ENCODE results near the gene ATG7.
A peak's percentile ranks its signal among the peaks of the same experiment; 100 is the strongest.

ATG7 gene, protein sequence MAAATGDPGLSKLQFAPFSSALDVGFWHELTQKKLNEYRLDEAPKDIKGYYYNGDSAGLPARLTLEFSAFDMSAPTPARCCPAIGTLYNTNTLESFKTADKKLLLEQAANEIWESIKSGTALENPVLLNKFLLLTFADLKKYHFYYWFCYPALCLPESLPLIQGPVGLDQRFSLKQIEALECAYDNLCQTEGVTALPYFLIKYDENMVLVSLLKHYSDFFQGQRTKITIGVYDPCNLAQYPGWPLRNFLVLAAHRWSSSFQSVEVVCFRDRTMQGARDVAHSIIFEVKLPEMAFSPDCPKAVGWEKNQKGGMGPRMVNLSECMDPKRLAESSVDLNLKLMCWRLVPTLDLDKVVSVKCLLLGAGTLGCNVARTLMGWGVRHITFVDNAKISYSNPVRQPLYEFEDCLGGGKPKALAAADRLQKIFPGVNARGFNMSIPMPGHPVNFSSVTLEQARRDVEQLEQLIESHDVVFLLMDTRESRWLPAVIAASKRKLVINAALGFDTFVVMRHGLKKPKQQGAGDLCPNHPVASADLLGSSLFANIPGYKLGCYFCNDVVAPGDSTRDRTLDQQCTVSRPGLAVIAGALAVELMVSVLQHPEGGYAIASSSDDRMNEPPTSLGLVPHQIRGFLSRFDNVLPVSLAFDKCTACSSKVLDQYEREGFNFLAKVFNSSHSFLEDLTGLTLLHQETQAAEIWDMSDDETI

DNA sequence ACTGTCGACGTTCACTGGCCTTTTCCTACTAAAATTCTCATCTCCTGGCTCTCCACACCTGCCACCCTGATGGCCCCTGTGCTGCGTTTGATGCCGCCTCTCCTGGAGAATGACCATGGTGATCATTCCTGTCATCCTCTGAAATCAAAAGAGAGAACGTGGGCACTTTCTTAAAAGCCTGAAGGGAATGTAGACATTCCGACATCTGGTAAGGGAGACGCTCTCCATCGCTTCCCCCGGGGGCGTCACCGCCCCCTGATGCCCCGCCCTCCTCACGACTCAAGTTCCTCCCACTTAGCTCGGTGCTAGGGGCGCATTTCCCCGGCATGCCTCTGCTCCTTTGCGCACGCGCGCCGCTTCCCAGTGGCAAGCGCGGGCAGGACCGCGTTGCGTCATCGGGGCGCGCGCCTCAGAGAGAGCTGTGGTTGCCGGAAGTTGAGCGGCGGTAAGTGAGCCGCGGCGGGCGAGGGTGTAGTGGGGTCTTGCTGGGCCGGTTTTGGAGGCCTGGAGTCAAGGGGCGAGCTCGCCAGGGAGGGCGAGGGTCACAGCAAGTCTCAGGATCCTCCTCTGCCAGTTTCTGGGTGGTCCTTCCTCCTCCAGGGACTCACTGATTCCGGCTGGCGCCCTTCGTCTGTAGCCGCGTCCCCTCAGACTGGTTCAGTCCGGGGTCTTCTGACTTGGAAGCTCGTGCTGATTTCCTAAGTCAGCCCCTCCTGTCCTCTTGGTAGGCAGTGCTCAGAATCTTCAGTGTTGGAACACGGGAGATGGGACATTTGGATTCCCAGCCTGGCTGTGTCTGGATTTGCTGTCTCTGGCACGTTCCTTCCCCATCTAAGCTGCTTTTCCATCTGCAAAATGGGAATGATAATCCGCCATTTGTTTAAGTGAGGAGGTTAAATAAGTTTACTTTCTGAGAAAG is at the start of gene ATG7:
Gene ATG7, plus strand, starts transcription at position 412 of the 919 bp plus-strand sequence. CDS start 26,299 bp downstream, outside the sequence.
- DNase-seq, result peak; percentile 99

DNA sequence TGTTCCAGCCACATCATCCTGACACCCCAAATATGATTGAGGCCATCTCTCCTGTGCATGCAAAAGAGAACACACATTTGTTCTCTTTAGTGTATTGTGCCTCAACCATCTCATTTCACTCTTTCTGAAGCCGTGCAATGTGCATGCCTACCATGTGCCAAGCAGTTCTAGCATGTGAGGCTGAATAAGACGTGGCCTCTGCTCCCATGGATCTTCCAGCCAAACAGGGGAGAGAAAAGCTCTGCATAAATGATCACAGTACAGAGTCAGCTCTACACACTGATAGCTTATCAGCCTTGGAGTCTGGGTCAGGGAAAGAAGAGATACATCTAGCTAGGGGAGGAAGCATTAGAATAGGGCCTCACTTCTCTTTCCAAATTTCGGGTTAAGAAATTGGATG is 48.2 kb upstream of the ATG7 start:
- no peak for DNase-seq

- DNase-seq, result no peak
These were observed 47.3 kb upstream of the ATG7 start for GRCh38 chr3:11224870-11225229.

DNA sequence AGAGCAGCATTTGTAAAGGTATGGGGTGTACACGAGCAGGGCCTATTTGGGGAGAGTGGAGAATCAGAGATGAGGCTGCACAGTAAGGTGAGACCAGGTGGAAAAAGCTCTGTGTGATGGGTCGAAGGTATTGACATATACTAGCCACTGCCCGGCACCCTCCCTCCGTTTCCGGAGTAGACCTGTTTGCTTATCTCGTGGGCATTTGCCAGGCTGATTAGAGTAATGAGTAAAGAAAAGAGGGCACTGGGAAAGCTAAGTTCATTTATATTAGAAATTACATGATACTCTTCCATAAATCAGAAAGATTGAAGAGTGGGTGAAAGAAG is 46.2 kb upstream of the ATG7 start:
- no peak for DNase-seq

- no peak for DNase-seq
These were observed 44.2 kb upstream of the ATG7 start for GRCh38 chr3:11228041-11228440.

DNA sequence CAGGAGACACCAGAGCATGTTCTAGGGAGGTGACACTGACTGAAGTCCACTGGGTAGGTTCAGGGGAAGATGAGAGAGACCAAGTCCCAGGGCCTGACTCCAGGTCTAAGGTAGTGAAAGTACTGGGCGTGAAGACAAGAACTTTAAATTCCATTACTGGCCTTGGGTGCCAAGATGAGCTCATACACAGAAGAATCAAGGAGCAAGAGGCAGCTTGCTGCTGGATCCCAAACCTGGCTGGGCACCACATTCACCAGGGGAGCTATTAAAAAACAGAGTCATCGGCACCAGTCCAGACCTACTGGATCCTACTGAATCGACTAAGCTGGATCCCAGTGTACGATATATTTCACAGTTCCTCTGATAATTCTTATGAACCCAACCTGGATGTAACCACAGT is 42.1 kb upstream of the ATG7 start:
- DNase-seq, result no peak

DNA sequence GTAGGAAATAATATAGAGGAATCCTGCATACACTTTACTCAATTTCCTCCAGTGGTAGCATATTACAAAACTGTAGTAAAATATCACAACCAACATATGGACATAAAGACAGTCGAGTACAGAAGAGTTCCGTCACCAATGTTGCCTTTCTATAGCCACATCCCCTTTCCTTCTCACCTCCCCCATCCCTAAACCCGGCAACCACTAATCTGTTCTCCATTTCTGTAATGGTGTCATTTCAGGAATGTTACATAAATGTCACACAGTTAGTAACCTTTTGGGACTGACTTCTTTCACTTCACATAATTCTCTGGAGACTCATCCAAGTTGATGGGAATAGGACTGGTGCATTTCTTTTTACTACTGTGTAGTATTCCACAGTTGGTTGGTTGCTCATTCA is 41.4 kb upstream of the ATG7 start:
- no peak for DNase-seq

DNA sequence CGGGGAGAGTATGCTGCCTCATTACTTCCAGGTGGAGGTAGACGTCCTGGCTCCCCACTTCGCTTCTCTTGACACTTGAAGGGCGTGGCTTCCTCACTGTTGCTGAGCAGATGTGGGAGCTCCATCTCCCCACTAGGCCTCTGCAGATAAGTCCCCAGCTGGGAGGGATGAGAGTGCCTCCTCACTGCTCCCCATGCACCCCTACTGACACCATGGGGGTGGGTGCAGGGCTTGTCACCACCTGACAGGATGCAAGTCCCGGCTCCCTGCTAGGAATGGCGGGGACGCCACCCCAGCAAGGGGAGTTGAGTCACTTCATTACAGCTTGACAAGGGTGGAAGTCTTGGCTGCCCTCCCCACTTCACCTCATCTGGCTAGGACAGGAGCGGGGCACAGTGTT is 36.8 kb upstream of the ATG7 start:
- no peak for DNase-seq

DNA sequence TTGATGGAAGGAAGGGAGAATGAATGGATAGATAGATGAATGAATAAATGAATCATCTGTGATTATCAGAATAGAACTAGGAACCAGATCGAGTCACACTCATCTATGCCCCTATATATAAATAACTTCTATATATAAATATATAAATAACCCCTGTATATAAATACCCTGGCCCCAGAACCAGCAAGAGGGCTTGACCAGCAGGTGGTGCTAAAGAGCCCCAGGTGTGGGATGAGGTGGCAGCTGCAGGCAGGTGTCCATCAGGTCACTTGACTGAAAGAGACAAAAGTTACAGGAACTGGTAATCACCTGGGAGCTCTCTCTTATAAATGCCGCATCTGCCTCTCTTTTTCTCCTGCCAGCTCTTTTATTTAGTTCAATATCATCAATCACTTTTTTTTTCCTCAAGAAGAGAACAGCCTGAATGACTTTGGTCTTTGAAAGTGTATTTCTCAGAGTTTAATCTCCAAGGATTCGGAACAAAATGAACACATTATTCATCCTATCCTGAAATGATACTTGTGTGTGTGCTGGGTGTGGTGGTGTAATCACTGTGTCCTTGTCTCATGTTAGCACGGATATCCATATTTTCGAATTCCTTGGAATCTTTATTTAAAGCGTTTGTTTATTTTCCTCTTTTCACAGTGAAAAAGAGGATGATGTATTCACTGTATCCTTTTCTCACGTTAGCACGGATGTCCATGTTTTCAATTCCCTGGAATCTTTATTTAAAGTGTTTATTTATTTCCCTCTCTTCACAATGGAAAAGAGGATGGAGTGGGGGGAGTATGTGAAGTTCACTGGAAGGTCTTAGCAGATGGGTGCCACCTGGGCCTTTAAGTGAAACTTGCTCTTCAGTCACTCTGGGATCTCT is 35.4 kb upstream of the ATG7 start:
- peak; percentile 87 for DNase-seq

DNA sequence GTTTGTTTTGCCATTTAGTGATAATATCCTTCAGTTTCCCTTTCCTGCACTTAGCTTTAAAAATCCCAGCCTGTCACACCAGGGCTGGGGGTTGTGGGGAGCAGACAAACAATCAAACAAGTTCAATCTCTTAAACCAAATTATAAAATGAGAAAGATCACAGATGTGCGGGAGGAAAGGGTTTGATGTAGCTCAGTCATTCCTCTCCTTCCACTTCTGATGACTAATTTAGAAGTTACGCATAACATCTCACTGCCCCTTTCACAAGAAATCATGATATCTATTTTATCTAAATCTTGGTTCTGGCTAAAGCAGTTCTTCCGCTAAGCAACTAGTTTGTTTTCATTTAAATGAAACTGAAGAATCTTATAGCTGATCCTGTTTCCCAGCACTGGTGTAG is 34.1 kb upstream of the ATG7 start:
- no peak for DNase-seq

DNA sequence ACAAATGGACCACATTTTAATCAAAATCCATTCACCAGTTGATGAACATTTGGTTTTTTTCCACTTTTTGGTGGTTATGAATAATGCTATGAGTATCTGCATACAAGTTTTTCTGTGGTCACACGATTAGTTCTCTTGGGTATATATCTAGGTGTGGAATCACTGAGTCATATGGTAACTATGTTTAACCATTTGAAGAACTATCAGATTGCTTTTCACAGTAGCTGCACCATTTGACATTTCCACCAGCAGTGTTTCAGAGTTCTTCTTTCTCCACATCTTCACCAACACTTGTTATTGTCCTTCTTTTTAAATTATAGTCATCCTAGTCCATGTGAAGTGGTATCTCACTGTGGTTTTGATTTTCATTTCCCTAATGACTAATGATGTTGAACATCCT is 33.3 kb upstream of the ATG7 start:
- DNase-seq, result no peak

DNA sequence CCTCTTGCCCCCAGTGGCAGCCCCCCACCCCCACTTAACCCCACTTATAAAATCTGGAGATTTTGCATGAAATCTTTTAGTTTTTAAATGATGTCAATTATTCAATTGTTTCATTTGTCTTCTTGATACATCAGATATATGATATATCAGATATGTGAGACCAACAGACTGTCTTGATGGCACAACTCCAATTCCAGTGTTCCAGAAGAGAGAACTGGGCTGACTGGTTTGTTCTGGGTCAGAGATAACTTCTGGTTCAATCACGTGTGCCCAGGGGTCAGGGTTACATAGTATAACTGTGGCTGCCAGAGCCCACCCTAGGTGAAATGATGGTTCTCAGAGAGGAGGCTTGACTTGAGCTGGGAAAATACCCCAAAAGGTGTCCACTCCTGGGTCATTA is 32.4 kb upstream of the ATG7 start:
- no peak for DNase-seq

DNA sequence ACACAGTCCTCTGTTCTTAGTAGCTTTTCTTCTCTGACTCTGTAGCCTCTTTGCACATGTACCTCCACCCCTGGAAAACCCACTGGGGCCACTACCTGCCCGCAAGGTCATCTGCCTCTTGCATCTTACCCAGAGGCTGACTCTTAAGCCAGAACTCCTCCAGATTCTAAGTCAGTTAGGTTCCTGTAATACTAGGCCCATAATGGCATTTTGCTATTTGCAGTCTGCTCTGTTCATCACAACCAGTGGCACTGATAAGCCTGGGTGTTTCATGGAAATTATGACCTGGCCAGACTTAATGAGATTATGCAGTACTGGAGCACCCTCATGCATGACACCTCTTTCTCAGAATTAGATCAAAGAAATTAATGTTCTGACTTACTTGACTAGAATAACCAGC is 31.7 kb upstream of the ATG7 start:
- DNase-seq, result no peak

DNA sequence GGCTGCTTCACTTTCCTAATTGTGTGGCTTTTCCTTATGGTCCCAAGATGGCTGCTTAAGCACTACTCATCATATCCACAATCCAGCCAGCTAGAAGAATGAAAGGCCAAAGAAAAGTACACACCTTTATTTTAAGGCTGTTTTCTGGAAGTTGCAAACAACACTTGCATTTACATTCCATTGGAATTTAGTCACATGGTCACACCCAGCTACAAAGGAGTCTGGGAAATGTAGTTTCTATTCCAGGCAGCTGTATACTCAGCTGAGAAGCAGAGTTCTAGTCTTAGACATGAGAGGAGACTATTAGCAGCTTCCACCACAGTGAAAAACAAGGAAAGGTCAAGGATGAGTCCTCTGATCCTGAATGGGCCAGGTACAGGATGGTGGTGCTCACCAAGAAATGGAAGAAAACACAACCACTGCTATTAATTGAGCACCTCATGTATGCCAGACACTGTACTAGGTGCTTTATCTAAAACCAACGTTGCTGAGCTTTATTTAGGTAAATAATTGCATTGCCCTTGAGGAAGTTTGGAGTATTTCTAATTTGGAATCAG is 28.0 kb upstream of the ATG7 start:
- DNase-seq, result no peak

- no peak for DNase-seq
These were observed 26.9 kb upstream of the ATG7 start for GRCh38 chr3:11245276-11245675.

GRCh38 chr3:11245827-11246662 is 26.2 kb upstream of the ATG7 start:
- DNase-seq, result no peak

- no peak for DNase-seq
These were observed 25.6 kb upstream of the ATG7 start for GRCh38 chr3:11246663-11246970.

- no peak for DNase-seq
These were observed 24.8 kb upstream of the ATG7 start for GRCh38 chr3:11247362-11247761.

DNA sequence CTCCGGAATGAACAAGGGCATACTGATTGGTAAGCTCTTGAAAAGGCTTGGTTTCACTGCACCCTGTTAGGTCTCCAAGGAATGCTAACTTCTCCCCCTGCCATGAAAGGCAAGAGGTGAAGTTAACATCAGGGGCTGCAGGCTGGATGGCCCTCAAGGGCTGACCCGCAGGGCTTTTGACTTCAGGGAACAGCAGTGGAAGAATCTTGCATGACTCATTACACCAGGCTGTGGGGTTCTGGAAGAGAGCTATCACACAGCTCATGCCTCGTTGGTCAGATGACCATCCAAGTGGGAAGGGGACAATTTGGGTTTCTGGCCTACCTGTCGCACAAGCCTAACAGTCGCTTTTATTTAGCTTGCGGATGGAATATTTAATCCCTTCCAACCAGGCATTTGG is 23.6 kb upstream of the ATG7 start:
- no peak for DNase-seq

DNA sequence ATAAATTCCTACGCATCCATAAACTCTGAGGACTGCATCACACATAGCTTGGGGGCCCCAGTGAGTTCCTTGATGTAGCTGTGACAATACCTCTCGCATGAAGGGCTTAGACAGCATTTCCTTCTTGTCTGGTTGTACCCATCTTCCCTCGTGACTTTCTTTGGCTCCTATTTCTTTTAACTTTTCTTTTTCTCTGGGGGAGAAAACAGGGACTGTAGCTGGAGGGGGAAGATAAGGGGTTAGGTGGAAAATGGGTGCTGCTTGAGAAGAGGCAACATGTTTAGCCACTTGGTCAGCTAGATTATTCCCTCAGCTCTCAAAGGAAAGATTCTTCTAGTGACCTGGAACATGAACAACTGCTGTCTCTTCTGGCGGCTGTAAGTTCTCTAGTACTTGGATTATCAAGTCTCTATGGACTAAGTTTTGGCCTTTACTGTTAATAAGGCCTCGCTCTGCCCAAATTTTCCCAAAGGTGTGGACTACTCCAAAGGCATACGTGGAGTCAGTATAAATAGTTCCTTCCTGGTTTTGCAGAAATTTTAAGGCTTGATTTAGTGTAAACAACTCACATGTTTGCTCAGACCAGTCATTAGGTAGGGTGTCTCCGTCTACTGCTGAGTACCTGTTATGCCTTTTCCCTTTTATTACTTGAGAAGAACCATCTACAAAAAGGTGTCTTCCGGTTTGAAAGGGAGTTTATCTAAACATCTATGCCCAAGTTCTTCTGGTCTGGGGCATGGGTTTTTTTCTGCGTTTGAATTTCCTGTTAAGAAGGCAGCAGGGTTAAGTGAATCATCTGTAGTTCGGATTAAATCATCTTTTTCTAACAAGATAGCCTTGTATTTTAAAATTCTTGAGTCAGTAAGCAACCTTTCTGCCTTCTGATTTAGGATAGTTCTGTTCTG is 21.0 kb upstream of the ATG7 start:
- peak; percentile 8 for DNase-seq

- no peak for DNase-seq
These were observed 20.4 kb upstream of the ATG7 start for GRCh38 chr3:11251807-11252176.

Measured in CD4-positive, alpha-beta T cell treated with Interleukin-17A for 4 hours (primary cell).